Transverse colon (tissue), 4 donors: ENCODE results near the gene SLC25A23. TPM values are rescaled to one million over a fixed set of nuclear protein-coding genes. Genes with fewer than 3 reads are reported as not detected.
A peak's percentile ranks its signal among the peaks of the same experiment; 100 is the strongest.

Source experiments
- DNase-seq: peaks from one replicate; pipeline ENCODE4 v3.0.0-alpha.2; 2019
- H3K27ac ChIP-seq, 4 donors: fragments of 200-600 bp; sonication (generic); 2 replicates each; pipeline ENCODE4 v1.5.1; 2016 to 2018; ENCODE audit warnings: inconsistent platforms in 4 of 4
- H3K27me3 ChIP-seq: fragments of 200-600 bp; sonication (generic); 2 replicates; pipeline ENCODE4 v1.5.1; 2017; ENCODE audit warnings: inconsistent platforms
- H3K36me3 ChIP-seq, 4 donors: fragments of 200-600 bp; sonication (generic); 2 replicates each; pipeline ENCODE4 v1.5.1; 2017 to 2019; ENCODE audit warnings: inconsistent platforms in 4 of 4
- H3K4me1 ChIP-seq, 4 donors: fragments of 200-600 bp; sonication (generic); 2 replicates each; pipeline ENCODE4 v1.5.1; 2017 to 2020; ENCODE audit warnings: inconsistent platforms in 4 of 4
- H3K4me3 ChIP-seq, 4 donors: fragments of 200-600 bp; sonication (generic); 1 replicate in 1 of 4; 2 replicates in 3 of 4; pipeline versions ENCODE4 v1.5.1 to v1.6.1; 2017 to 2019; ENCODE audit warnings: inconsistent platforms in 4 of 4
- H3K9me3 ChIP-seq, 2 donors: fragments of 200-600 bp; sonication (generic); 2 replicates each; pipeline ENCODE4 v1.5.1; 2017 to 2019; ENCODE audit warnings: inconsistent platforms in 2 of 2
- CTCF ChIP-seq, 5 experiments: fragments of 200-600 bp in 3 of 5; fragments of 450-650 bp in 2 of 5; sonication (generic) in 3 of 5; IDR thresholded peaks; 1 replicate in 2 of 5; 2 replicates in 3 of 5; pipeline ENCODE4 v1.5.1; 2016 to 2017; ENCODE audit warnings: antibody characterized with exemption in 5 of 5, inconsistent platforms in 3 of 5, mild to moderate bottlenecking in 2 of 5, moderate library complexity in 1 of 5
- EP300 ChIP-seq: sonication (generic); formaldehyde crosslinking; IDR thresholded peaks from one replicate; pipeline ENCODE4 v1.6.1; 2017; ENCODE audit warnings: antibody characterized with exemption, low read depth
- POLR2A ChIP-seq: fragments of 450-650 bp; IDR thresholded peaks from one replicate; pipeline ENCODE4 v1.6.1; 2016; ENCODE audit warnings: antibody characterized with exemption, mild to moderate bottlenecking, moderate library complexity
- POLR2AphosphoS5 ChIP-seq, 3 donors: sonication (generic); formaldehyde crosslinking; IDR thresholded peaks; one replicate each; pipeline ENCODE4 v1.6.1; 2016; ENCODE audit warnings: antibody characterized with exemption in 3 of 3
- WGBS, 2 donors: methylation state at CpG; one replicate each; pipeline ENCODE4 v1.1.5; 2018; ENCODE audit warnings: low coverage in 1 of 2; 5-methylcytosine and 5-hydroxymethylcytosine counted together
- in situ Hi-C, 4 donors: fragments of 200-750 bp; cut with MboI; loops; one replicate each; pipeline versions ENCODE4 v1.15.0 to v1.15.1; 2017; ENCODE audit warnings: low sequenced_read_pairs in 3 of 4, low pct_ligation_motif_present in 1 of 4, low pct_unique_long_range_greater_than_20kb in 1 of 4
- intact Hi-C: fragments of 100-400 bp; cut with DNase I; formaldehyde crosslinking; loops from one replicate; pipeline ENCODE4 v1.15.1; 2023; ENCODE audit warnings: low total_unique reads
- total RNA-seq, 4 donors: library from RNA; depleted of rRNA; stranded (reverse); fragments of >200 nt; gene quantifications; one replicate each; pipeline ENCODE4 v1.1.0, GENCODE V29; 2016

Gene SLC25A23
- total RNA-seq, 4 donors from 2014 or later, result 77.2 to 216 (median 171) TPM

- Histone ChIP-seq H3K27ac (peak overlapping the region in 1 of 4 donors; percentile 25), H3K9me3 (no peaks in the 10 kb centered on the region), H3K27me3 (no peaks in the 10 kb centered on the region), H3K4me1 (peaks cover 0 to 20% (median 2%) of the 10 kb centered on the region in 4 donors), H3K4me3 (no peak overlapping the region), H3K36me3 (peaks cover 0 to 44% (median 23%) of the 10 kb centered on the region in 4 donors)
- intact Hi-C loops (no loop called here), in situ Hi-C loops (no loop called here)
- TF ChIP-seq POLR2A (no peak), EP300 (no peak), CTCF (IDR thresholded peaks at IDR 0.05) (no peak), POLR2AphosphoS5 (IDR thresholded peaks at IDR 0.05) (no peak)
- no peak for DNase-seq
- WGBS, 2 donors, result 76 to 80% methylated on average over 8 to 42 of the region's 42 CpGs
These were observed 45.6 kb downstream of the SLC25A23 start for GRCh38 chr19:6413721-6414643.

- WGBS, 2 donors, result 43 to 48% methylated on average over 5 to 10 of the region's 10 CpGs
- H3K4me3 ChIP-seq, result no peak overlapping the region
- peak overlapping the region in 3 of 4 donors; percentile 8 to 35 (median 21) for H3K27ac ChIP-seq
- in situ Hi-C loops (no loop called here), intact Hi-C loops (no loop called here)
- peaks cover 0 to 20% (median 2%) of the 10 kb centered on the region in 4 donors for H3K4me1 ChIP-seq
- DNase-seq, result no peak
- peaks cover 0 to 44% (median 22%) of the 10 kb centered on the region in 4 donors for H3K36me3 ChIP-seq
- no peaks in the 10 kb centered on the region for H3K9me3 ChIP-seq
- no peak for TF ChIP-seq EP300
- TF ChIP-seq CTCF (IDR thresholded peaks at IDR 0.05), result no peak
- no peak for TF ChIP-seq POLR2A
- no peak for TF ChIP-seq POLR2AphosphoS5 (IDR thresholded peaks at IDR 0.05)
- H3K27me3 ChIP-seq, result no peaks in the 10 kb centered on the region
These were observed 46.3 kb downstream of the SLC25A23 start for GRCh38 chr19:6413291-6413690.

GRCh38 chr19:6412447-6413091 lies 47.0 kb downstream of the SLC25A23 start:
- in situ Hi-C loops (no loop called here), intact Hi-C loops (no loop called here)
- Histone ChIP-seq H3K4me3 (no peak overlapping the region), H3K4me1 (peaks cover 0 to 20% (median 2%) of the 10 kb centered on the region in 4 donors), H3K27me3 (no peaks in the 10 kb centered on the region), H3K9me3 (no peaks in the 10 kb centered on the region), H3K27ac (peak overlapping the region; percentile 8 to 53 (median 34)), H3K36me3 (peaks cover 0 to 37% (median 19%) of the 10 kb centered on the region in 4 donors)
- peak; percentile 71 for DNase-seq
- no peak for TF ChIP-seq POLR2AphosphoS5 (IDR thresholded peaks at IDR 0.05)
- peak; percentile 54 to 72 (median 65) for TF ChIP-seq CTCF (IDR thresholded peaks at IDR 0.05)
- WGBS, 2 donors, result 53 to 67% methylated on average over 2 to 13 of the region's 15 CpGs

GRCh38 chr19:6412061-6412446 lies 47.5 kb downstream of the SLC25A23 start:
- Histone ChIP-seq H3K4me1 (peaks cover 0 to 20% (median 2%) of the 10 kb centered on the region in 4 donors), H3K36me3 (peaks cover 0 to 32% (median 16%) of the 10 kb centered on the region in 4 donors), H3K27me3 (no peaks in the 10 kb centered on the region), H3K9me3 (no peaks in the 10 kb centered on the region), H3K27ac (no peak overlapping the region), H3K4me3 (no peak overlapping the region)
- no peak for TF ChIP-seq CTCF (IDR thresholded peaks at IDR 0.05)
- TF ChIP-seq EP300, result no peak
- no peak for TF ChIP-seq POLR2AphosphoS5 (IDR thresholded peaks at IDR 0.05)
- TF ChIP-seq POLR2A, result no peak
- WGBS, 2 donors, result 78% methylated on average over 12 of the region's 12 CpGs; no CpG with 5 or more reads in 1 of the 2 donors
- intact Hi-C loops (no loop called here), in situ Hi-C loops (no loop called here)
- DNase-seq, result no peak
